SK-N-SH (cell line): ENCODE measurements around the gene MAP3K13. TPM values are rescaled to one million over a fixed set of nuclear protein-coding genes. Genes with fewer than 3 reads are reported as not detected.

Source experiments
- CTCF ChIA-PET: fragments of 300-600, 350-600 bp; formaldehyde crosslinking; extraction: SDS; loops from one replicate; lab custom pipeline; 2021; lab: Yijun Ruan, JAX
- POLR2A ChIA-PET: fragments of 350-600 bp; sonication (Branson Sonifier 250); formaldehyde crosslinking; extraction: SDS; loops from one replicate; lab custom pipeline; 2020; ENCODE audit warnings: antibody characterized with exemption, inconsistent platforms; lab: Yijun Ruan, JAX
- DNase-seq: peaks from one replicate; pipeline ENCODE4 v3.0.0; 2012
- H2AFZ ChIP-seq: fragments of 200-600 bp; sonication (generic); 2 replicates; pipeline ENCODE4 v1.8.1; 2016; ENCODE audit warnings: antibody characterized with exemption, mild to moderate bottlenecking, low read depth
- H3F3A ChIP-seq: fragments of 200-600 bp; sonication (generic); replicated peaks from 2 replicates; pipeline ENCODE3; 2016; ENCODE audit warnings: antibody characterized with exemption, mild to moderate bottlenecking; ENCODE audit not compliant: insufficient read depth
- H3K27ac ChIP-seq, 2 experiments: fragments of 200-500 bp in 1 of 2; fragments of 200-600 bp in 1 of 2; sonication (Bioruptor generic) in 1 of 2; sonication (generic), shearing (Covaris generic) in 1 of 2; 2 replicates each; pipeline versions ENCODE4 v1.5.1 to v1.6.1; 2014 to 2016; ENCODE audit warnings: low read depth in 2 of 2, inconsistent platforms in 1 of 2, low read length in 1 of 2, mild to moderate bottlenecking in 1 of 2, mixed read lengths in 1 of 2
- H3K27me3 ChIP-seq: fragments of 200-600 bp; sonication (generic), shearing (Covaris generic); 2 replicates; pipeline ENCODE4 v1.6.1; 2016; ENCODE audit warnings: mixed run types; ENCODE audit not compliant: insufficient read depth
- H3K36me3 ChIP-seq, 2 experiments: fragments of 200-500 bp in 1 of 2; fragments of 200-600 bp in 1 of 2; sonication (Bioruptor generic) in 1 of 2; sonication (generic) in 1 of 2; replicated peaks in 1 of 2; 2 replicates each; pipeline versions ENCODE3 to v1.5.1; 2014 to 2016; ENCODE audit warnings: low read length in 1 of 2, mild to moderate bottlenecking in 1 of 2; ENCODE audit not compliant: insufficient read depth in 2 of 2, control insufficient read depth in 1 of 2
- H3K4me1 ChIP-seq, 2 experiments: fragments of 200-500 bp in 1 of 2; fragments of 200-600 bp in 1 of 2; sonication (Bioruptor generic) in 1 of 2; sonication (generic), shearing (Covaris generic) in 1 of 2; 2 replicates each; pipeline versions ENCODE4 v1.5.1 to v1.6.1; 2014 to 2016; ENCODE audit warnings: low read depth in 1 of 2, low read length in 1 of 2, mixed run types in 1 of 2; ENCODE audit not compliant: insufficient read depth in 2 of 2, control insufficient read depth in 1 of 2
- H3K4me2 ChIP-seq: fragments of 200-600 bp; sonication (generic), shearing (Covaris generic); 2 replicates; pipeline ENCODE4 v1.6.1; 2017; ENCODE audit warnings: mixed run types
- H3K4me3 ChIP-seq, 2 experiments: fragments of 200-500 bp in 1 of 2; fragments of 200-600 bp in 1 of 2; sonication (Bioruptor generic) in 1 of 2; sonication (generic), shearing (Covaris generic) in 1 of 2; 2 replicates each; pipeline versions ENCODE4 v1.5.1 to v1.8.1; 2014 to 2016; ENCODE audit warnings: low read depth in 2 of 2, inconsistent platforms in 1 of 2, low read length in 1 of 2, mild to moderate bottlenecking in 1 of 2, mixed read lengths in 1 of 2, moderate library complexity in 1 of 2
- H3K79me2 ChIP-seq: fragments of 200-600 bp; sonication (generic); 2 replicates; pipeline ENCODE4 v1.8.1; 2017; ENCODE audit warnings: mild to moderate bottlenecking; ENCODE audit not compliant: insufficient read depth
- H3K9ac ChIP-seq: fragments of 200-600 bp; sonication (generic); 2 replicates; pipeline ENCODE4 v1.6.1; 2017; ENCODE audit warnings: mixed run types
- H3K9me2 ChIP-seq: fragments of 200-600 bp; sonication (generic); 2 replicates; pipeline ENCODE4 v1.6.1; 2017; ENCODE audit warnings: mixed run types
- H3K9me3 ChIP-seq: fragments of 200-600 bp; sonication (generic); 2 replicates; pipeline ENCODE4 v1.6.1; 2017; ENCODE audit warnings: mixed run types, mild to moderate bottlenecking, moderate library complexity
- H4K20me1 ChIP-seq: fragments of 200-600 bp; sonication (generic); 2 replicates; pipeline ENCODE4 v1.6.1; 2017; ENCODE audit warnings: mild to moderate bottlenecking, mixed run types; ENCODE audit not compliant: insufficient read depth
- CHD2 ChIP-seq: fragments of 150-350 bp; IDR thresholded peaks from 2 replicates; pipeline ENCODE4 v1.6.1; 2018; ENCODE audit warnings: low read length; ENCODE audit not compliant: partially characterized antibody
- CTCF ChIP-seq: fragments of 200-600 bp; sonication (generic); IDR thresholded peaks from 2 replicates; pipeline ENCODE4 v1.6.1; 2017; ENCODE audit warnings: antibody characterized with exemption, mild to moderate bottlenecking, moderate library complexity
- FOSL2 ChIP-seq: IDR thresholded peaks from 2 replicates; pipeline ENCODE4 v1.4.0; 2012; ENCODE audit warnings: low read depth, mild to moderate bottlenecking, moderate library complexity, borderline replicate concordance
- MAX ChIP-seq: IDR thresholded peaks from 2 replicates; pipeline ENCODE4 v1.4.0; 2012; ENCODE audit warnings: low read depth
- MXI1 ChIP-seq: IDR thresholded peaks from 2 replicates; pipeline ENCODE4 v1.6.1; 2012; ENCODE audit warnings: mild to moderate bottlenecking, low read depth, low read length, improper control_type of control experiment
- NFIC ChIP-seq: IDR thresholded peaks from 2 replicates; pipeline ENCODE4 v1.4.0; 2012; ENCODE audit warnings: borderline replicate concordance
- PBX3 ChIP-seq: IDR thresholded peaks from 2 replicates; pipeline ENCODE4; 2012
- RAD21 ChIP-seq: IDR thresholded peaks from 2 replicates; pipeline ENCODE4 v1.6.1; 2012; ENCODE audit warnings: mild to moderate bottlenecking, low read length
- RCOR1 ChIP-seq: fragments of 150-350 bp; IDR thresholded peaks from 2 replicates; pipeline ENCODE4 v1.6.1; 2017; ENCODE audit warnings: antibody characterized with exemption, low read length
- REST ChIP-seq: IDR thresholded peaks from 2 replicates; pipeline ENCODE4 v1.6.1; 2012; ENCODE audit warnings: mild to moderate bottlenecking, low read depth, low read length, moderate library complexity
- SIN3A ChIP-seq: IDR thresholded peaks from 2 replicates; pipeline ENCODE4 v1.6.1; 2012; ENCODE audit warnings: low read depth, mild to moderate bottlenecking, low read length, moderate library complexity, borderline replicate concordance
- SMC3 ChIP-seq: IDR thresholded peaks from 2 replicates; pipeline ENCODE4 v1.6.1; 2012; ENCODE audit warnings: low read depth, low read length, improper control_type of control experiment
- WGBS: methylation state at CpG from one replicate; pipeline ENCODE4 v1.1.6; 2017; ENCODE audit warnings: low lambda C conversion rate; 5-methylcytosine and 5-hydroxymethylcytosine counted together
- polyA plus RNA-seq, 3 experiments: library from polyadenylated mRNA; depleted of rRNA; stranded (reverse); fragments of >200 nt; gene quantifications; 2 replicates each; pipeline ENCODE4 v1.2.3, GENCODE V29; 2012

The MAP3K13 gene
- polyA plus RNA-seq, 1 of the 3 experiments (the other 2 are of a cell fraction), result 9.1 TPM

GRCh38 chr3:185353225-185353624, 9.7 kb upstream of the MAP3K13 start (continued):
- TF ChIP-seq SIN3A (no peak), MAX (no peak)

- H3K27me3 ChIP-seq, result no peaks in the 10 kb centered on the region
- H3F3A ChIP-seq, result peaks cover 3% of the 10 kb centered on the region
- POLR2A ChIA-PET, result no interaction called here
- H3K4me1 ChIP-seq, result no peaks in the 10 kb centered on the region; a peak in 1 of 4 replicates
- peak; percentile 73 for DNase-seq
- no peaks in the 10 kb centered on the region for H3K9me2 ChIP-seq
- H3K9ac ChIP-seq, result no peak overlapping the region
- peak overlapping the region in 1 of 2 experiments; percentile 13; a peak in 1 of 4 replicates for H3K4me3 ChIP-seq
- 58% methylated on average over 13 of the region's 13 CpGs for WGBS
- H3K79me2 ChIP-seq, result no peaks in the 10 kb centered on the region
- no peak overlapping the region for H3K4me2 ChIP-seq
- no peaks in the 10 kb centered on the region for H3K36me3 ChIP-seq
- CTCF ChIA-PET, result interaction anchor here (0.6 to 5.1 kb wide), 16 partner anchors 9 to 221 kb away, joined by 3 to 26 read pairs (median 4); partner anchors contain the start of gene MAP3K13
- TF ChIP-seq MAX (no peak), NFIC (no peak), PBX3 (no peak), RAD21 (peak; percentile 72), SMC3 (peak; percentile 48; the same call in 1 of the 2 replicates), CTCF (peak; percentile 63), RCOR1 (no peak), CHD2 (no peak), FOSL2 (no peak), REST (no peak), MXI1 (no peak)
- no peak overlapping the region for H3K27ac ChIP-seq
- H3K9me3 ChIP-seq, result no peaks in the 10 kb centered on the region
- H2AFZ ChIP-seq, result no peak overlapping the region
- H4K20me1 ChIP-seq, result no peaks in the 10 kb centered on the region
Observed at GRCh38 chr3:185353823-185354614, 8.9 kb upstream of the MAP3K13 start.
